ENCODE data around the gene CNTN4.
"Not testable (repeated sequence)": the region's sequence is repeated elsewhere in the genome, so short reads cannot be mapped to it uniquely, and the experiment has no call there.

The CNTN4 gene

DNA sequence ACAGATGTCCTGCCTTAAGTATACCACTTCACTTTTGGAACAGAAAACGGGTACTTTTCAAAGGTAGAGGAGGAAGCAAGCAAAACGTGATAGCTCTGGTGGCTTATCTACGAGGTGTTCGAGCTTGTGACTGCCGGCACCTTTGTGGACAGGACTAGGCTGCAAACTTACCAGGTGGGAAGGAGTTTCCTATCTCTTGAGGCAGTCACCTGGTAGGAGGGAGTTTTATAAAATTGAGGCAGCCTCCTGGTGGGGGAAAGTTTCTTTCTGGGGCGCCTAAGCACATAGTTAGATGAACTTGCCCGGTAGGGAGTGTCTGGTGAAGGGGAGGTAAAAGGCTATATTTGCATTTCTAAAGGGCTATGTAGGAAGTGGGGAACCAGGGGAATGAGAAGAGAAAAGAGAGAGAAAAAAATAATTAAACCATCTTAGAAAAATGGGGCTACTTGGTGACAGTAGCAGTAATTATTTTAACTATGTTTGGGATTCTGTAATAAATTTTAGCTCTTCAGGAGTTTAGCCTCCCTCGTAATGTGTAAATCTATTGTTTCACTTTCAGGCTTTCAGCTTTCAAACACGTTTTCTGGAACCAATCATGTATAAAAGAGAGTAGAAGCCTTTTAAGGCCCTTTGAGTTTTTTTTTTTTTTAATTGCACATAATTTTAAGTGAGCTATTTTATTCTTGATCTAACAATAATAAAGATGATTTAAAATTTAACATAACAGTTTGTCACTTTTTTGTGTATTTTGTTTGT is 880.5 kb downstream of the CNTN4 start:
- DNase-seq (ENCODE audit: low spot score): no peak

DNA sequence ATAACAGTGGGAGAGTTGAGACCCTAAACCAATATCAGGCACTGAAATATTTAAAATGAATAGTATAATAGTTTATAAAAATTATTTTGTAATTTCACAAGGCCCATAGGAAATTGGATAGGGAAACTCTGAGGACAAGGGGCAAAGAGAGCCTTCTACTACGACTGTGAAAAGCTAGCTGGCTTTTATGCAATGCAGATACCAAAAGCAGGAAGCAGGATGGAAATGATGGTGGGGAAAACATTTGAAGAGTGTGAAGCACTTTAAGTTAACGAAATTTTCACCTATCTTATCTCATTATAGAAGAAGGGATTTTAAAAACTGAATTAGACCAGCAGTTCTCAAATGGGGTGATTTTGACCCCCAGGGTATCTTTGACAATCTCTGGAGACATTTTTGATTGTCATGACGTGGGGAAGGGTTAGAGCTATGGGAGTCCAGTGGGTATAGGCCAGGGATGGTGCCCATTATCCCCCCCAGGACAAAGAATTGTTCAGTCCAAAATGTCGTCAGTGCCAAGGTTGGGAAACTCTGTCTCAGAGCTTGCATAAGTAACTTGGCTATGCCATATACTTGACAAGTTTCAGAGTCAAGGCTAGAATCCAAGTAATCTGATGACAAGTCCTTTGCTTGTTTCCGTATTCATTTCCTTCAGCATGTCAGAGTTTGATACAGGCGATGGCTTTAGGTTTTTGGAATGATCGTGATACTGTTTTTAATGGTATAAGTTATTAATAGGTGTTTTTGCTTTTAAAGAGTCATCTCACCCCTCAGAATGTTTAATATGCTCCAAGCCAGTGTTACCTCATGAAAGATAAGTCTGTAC is 885.6 kb downstream of the CNTN4 start:
- DNase-seq (ENCODE audit: low spot score): no peak

DNA sequence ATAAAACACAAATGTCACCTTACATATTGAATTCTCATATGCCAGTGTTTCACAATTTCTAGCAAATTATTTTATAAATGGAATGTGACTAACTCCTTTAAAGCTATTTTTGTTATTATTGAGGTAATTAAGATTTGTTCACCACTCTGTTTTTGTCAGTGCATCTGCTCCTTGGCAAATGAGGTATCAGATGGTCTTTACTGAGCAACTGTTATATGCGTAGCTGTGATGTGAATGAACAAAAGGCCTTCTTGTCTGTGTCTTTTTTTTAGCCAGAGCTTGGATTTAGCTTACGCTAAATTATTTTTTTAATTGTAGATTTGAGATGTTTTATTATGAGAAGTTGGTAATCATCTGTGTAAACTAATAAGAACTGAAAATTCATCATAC is 886.2 kb downstream of the CNTN4 start:
- DNase-seq (ENCODE audit: low spot score): no peak

DNA sequence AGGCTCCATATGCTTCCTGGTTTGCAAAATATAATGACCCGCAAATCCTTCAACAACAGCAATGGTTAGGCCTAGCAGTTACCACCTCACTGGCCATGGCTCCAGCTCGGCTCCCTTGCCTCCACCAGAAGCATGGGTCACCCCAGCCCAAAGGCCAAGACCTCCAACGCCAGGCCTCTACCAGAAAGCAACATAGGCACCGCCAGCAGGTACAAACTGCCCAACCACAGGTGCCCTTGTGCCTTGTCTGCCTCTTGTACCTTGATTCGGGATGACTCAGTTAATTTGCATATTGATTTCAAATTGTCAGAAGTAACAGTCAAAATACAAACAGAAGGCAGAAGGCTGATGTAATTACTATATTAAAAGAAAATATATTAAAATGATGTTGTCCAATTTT is 886.8 kb downstream of the CNTN4 start:
- no peak for DNase-seq (ENCODE audit: low spot score)

DNA sequence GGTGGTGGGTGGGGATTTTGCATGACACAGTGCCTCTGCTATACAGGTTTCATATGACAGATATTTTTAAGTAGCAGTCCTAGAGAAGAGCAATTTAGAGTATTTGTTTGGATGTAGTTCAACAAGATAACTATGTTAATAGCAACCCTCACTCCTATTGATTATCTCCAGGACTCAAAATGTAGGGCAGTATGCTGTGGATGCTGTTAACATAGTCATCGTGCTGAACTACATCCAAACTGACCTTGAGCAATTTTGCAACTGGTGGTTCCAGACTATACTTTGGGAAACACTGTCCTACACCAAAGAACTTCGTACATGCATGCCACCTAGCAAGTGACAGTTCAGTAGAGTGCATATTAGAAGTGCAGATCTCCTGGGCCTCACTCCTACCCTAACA is 893.9 kb downstream of the CNTN4 start:
- DNase-seq (ENCODE audit: low spot score): no peak

DNA sequence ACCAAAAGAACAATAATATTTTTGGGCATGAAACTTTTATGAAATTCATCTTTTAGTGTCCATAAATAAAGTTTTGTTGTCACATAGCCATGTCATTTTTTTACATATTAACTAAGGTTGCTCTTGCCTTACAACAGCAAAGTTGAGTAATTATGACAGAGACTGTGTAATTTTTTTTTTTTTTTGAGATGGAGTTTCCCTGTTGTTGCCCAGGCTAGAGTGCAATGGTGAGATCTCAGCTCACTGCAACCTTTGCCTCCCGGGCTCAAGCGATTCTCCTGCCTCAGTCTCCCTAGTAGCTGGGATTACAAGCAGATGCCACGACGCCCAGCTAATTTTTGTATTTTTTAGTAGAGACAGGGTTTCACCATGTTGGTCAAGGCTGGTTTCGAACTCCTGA is 894.5 kb downstream of the CNTN4 start:
- DNase-seq (ENCODE audit: low spot score): not testable (repeated sequence)

DNA sequence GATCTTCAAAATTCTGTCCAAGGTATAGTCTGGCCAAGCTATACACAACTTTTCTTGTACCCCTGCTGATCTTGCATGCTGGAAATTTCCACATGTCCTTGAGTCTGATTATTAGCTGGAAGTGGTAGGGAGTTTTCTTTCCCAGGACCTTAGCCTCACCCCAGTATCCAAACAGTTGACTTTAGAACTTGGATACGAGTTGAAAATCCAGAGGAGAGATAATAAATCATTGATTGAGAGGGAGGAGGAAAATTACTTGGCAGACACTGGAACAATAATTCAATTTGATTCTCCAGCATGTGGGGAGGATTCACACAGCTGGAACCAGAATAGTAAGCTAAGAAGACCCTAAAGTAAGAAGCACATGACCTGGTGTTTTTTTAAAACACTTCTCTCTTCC is 895.1 kb downstream of the CNTN4 start:
- DNase-seq (ENCODE audit: low spot score): no peak

DNA sequence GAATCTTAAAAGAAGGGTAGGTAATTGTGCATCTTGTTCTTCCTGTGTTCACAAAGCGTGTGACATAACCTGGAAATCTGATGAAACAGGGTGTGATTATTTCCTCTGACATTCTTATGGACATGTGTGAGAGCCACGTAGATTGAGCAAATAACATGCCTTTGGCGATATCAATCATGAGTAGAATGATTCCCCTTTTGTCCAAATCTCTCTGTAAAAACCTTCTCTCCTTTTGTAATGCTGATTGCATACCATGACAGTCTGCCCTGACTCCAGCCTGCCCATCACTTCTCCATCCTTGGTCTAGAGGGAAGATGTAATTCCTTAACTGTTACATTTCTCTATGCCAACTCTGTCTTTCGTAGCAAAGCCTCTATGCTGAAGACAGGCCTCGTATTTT is 896.5 kb downstream of the CNTN4 start:
- DNase-seq (ENCODE audit: low spot score): no peak

DNA sequence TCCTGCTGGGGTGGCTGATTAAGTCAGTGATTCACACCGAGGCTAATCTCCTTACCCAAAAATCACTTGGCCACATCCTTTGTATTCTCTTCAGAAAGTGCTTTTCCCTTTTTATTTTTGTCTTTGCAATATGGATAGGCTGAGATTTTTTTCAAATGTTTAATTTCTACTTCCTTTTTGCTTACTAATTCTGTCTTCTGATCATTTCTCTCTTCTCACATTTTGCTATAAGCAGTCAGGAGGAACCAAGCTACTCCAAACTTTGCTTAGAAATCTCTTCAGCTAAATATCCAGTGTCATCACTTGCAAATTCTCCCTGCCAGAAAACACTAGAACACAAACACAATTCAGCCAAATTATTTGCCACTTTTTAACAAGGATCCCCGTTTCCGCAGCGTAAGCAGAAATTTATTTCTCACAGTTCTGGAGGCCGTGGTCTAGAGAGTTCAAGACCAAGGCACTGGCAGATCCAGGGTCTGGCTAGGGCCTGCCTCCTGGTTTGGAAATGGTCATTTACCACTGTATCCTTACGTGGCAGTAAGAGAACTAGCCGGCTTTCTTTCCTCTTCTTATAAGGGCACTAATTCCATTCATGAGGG is 906.6 kb downstream of the CNTN4 start:
- no peak for DNase-seq (ENCODE audit: low spot score)

DNA sequence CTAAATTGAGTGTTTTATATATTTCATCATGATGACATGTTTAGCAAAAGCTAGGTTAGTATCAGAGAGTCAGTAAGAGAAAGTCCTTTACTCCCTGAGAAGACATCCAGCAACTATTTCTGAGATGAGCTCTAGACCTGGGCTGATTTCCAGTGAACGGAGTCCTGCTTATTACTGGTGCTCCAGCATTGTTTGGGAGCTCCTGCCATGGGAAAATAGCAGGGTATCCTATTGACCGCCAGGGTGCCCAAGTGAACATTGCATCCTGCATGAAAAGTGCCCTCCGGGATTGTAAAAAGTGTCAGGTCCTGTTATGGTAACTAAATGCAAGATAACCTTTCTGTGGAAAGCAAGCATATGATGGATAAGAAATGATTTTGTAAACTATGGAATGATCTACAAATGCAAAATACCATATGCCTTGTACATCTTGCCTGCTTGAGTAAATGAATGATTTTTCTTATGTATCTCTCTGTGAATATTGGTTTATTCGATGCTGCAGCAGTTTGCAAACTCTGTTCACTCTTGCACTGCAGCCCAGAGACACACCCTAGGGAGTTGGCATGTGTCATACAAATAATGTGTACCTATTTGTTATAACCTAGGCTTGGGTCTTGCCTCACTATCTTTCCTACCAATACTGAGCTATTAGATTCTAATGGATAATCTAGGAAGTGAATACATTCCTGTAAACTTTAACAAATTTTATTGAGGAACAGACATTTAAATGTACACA is 914.8 kb downstream of the CNTN4 start:
- no peak for DNase-seq (ENCODE audit: low spot score)

DNA sequence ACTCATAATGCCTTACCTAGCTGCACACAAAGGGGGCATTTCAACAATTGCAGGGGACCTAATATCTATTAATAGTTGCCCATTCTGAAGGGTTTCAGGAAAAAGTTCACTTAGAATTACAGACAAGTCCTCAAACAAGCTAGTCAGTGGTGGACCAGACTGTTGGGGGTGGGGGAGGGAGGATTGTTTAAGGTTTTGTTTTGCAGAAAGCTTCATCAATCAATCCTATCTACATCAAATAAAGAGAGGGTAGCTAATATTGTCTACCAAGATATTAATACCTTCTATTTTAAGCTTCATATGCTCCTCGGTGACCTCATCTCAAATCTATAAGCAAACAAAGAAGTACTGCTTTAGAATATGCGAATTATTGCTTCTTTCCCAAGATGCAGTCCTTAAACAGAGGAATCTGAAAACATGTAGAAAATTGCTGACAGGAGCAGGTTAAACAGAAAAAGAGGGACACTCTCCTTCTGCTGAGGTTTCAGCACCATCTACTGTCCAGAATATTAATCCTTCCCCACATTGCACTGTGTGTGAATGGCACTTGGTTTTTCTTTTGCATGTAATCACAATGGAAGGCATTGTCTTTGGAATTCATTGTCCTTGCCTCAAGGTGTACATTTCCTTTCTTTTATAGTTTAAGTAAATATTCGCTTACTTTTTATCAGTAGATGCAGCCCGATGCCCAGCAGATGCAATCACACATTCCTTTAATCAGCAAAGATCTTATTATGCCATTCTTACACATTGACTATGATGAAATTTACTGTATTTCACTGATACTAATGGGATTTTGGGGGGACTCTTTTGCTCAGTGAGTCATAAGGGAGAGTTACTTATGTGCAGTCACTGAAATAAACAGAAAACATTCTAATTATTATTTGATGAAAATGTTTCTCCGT is 916.8 kb downstream of the CNTN4 start:
- DNase-seq (ENCODE audit: low spot score): no peak

DNA sequence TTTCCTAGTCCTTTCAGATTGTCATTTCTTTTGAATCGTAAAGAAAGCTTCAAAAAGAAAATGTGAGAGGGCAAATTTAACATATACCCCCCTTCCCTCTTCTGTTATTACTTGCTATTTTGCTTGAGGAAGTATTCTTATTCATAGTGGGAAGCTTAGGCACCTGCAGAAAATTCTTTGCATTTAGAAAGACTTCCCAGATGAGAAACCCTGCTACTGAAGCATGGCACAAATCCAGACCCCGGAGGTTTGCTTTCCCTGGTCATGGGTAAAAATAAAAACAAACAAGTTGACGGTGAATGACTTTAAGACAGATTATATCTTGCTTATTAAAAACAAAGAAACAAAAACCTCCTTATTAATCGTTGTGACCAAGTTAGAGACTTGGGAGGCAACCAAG is 917.6 kb downstream of the CNTN4 start:
- no peak for DNase-seq (ENCODE audit: low spot score)

DNA sequence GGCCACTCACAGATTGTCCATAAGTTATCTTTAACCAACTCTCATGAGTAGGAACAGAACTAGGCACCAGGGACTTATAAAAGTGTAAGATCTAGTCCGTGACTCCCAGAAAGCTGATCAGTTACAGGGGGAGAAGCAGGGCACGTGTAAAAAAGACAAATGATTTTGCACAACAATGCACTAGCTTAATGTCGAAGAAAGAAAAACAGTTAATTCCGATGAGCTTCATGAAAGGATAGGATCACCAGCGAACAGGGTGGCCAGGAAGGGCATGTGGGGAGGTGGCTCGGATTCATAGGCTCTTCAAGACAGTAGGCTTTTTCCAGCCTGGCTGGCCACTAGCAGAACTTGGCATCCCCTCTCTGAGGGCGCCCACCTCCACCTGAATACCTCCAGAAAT is 921.5 kb downstream of the CNTN4 start:
- DNase-seq (ENCODE audit: low spot score): no peak

DNA sequence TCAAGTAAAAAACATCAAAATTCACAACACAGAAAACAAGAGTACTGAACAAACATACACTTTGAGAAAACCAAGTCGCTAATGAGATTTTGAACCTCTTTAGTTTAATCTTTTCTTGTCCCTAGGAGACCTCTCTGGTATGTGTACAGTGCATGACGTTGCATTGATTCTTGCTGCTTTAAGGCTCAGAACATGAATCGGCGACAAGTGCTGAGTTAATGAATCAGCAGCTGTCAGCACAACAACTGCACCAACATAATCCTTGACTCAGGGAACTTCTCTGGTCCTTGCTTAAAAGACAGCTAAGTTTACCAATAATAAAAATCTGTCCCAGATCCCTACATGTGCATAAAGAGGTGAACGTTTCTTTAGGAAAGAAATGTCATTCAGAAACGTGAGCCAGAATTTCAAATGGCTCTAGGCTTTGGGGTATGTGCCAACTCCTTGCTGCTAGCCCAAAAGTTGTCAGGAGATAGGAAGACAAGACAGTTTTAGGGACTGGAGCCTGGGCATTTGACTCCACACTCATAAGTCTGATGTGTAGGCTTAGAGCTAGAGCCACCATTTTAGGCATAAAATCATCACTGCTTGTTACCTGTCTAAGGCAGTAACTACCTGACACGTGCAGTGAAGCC is 924.6 kb downstream of the CNTN4 start:
- DNase-seq (ENCODE audit: low spot score): no peak

DNA sequence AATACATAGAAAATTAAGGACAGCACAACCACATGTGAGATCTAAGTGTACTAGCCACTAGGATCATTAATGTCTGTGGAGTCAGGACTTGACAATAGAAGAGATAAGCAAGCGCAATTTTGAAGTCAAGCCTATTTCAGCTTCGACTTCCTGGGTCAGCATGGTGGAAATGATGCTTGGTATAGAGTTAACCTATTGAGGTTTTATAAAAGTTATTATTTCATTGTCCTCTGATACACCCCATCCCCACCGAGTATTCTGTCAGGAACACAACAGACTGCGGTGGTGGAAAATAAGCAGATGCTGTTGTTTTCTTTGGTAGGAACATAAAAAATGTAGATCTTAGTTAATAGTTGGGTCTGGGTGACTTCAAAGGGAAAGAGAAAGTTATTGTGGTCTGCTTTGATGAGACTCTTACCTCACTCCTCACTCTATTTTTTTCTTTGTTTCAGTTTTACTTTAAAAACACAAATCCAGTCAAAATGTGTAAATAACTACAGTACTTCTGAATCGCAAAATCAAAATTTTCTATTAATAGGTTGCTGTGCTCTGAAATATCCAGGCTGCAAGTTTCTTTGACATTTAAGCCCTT is 929.4 kb downstream of the CNTN4 start:
- DNase-seq (ENCODE audit: low spot score): no peak

DNA sequence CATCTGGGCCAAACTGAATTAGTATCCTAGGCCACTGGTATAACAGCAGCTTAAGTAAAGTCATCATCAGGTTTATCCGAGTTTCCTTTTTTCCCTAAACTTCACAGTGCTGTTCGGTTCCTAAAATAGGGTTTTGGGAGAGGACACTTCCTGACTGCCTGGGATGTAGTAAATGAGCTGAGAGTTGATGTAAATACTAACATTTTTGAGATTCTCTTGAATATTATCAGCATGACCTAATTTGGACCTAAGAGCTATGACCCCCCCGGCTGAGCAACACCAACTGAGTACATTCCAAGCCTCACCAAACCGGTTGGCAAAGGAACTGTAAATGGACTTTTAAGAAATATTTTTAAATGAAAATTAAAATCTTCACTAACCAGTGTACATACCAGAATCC is 932.7 kb downstream of the CNTN4 start:
- no peak for DNase-seq (ENCODE audit: low spot score)

DNA sequence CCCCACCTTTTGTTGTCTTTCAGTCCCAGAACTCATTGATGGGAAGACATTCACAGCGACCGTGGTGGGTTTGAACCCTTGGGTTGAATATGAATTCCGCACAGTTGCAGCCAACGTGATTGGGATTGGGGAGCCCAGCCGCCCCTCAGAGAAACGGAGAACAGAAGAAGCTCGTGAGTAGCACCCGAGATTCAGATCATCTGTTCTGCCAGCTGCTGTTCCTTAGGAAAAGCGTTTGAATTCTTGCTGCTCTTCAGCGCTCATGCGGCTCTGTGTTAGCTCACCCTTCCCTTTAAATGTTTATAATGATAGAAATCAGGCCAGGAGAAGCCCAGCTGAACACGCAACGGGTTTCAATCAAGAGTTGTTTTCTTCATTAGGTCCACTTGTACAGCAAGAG is 938.5 kb downstream of the CNTN4 start:
- DNase-seq (ENCODE audit: low spot score): no peak

DNA sequence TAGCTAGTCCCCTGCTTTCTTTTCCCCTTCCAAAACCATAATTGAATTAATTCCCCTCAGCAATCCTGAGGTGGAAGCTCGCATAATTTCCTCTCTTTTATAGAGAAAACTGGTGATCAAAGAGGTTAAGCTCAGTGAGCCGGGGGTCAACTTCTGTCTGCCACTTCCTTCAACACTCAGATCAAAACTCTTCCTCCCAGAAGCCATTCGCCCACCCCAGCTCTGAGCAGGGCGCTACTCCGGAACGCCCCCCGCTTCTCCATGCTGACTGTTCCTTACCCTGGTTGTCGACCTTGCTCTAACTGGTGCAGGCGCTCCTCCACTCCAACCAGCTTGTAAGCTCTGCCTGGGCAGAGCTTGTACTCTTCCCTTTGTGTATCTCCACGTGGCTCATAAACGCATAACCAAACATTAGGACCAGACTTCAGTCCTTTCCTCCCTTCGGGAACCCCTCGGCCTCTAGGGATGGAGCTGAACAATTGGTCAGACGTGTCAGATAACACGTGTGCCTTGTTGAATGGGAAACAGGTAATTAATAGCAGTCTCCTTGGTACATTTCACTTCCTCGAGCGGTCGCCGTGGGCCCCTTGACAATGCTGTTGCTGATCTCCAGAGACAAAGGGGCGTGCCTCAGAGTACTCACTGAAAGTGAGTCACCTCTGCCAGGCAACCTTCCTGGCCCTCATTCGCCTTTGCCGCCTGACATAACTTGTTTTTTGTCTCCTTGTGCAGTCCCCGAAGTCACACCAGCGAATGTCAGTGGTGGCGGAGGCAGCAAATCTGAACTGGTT is 939.7 kb downstream of the CNTN4 start:
- peak; percentile 16 for DNase-seq (ENCODE audit: low spot score)

DNA sequence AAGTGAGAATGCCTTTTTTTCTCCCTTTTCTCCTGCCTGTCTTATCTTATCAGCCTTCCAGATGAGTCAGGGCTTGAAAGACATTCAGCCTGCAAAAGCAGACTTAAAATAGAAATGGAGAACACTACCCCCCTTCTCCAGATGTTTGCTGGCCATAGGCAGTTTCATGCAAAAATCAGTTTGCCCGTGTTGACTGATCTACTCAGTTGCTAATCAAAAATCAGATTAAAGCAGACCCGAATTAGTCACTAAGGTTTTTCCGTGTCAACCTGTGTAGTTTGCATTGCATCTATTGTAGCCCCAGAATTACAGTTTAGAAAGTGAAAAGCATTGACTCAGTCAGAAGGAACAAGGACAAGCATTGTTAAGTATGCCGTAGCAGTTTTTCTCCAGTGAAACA is 955.3 kb downstream of the CNTN4 start:
- no peak for DNase-seq (ENCODE audit: low spot score)

DNA sequence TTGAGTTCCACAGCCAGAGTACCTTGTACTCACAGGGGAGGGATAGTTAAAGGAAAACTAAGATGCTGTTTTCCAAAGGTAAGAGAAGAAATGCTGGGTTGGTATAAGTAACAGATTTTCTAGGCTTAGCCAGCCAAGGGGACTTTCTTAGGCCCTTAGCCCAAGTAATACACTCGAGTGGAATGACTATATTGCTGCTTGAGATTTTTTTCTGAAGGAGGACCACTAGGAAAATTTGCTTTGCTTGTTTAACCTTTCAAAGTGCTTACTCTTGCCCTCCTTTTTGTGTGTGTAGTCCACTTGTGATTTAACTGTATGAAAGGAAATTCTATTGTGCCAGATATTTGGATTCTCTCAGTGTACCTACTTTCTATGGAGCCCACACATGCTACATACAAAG is 961.0 kb downstream of the CNTN4 start:
- no peak for DNase-seq (ENCODE audit: low spot score)
